ENCODE results near the gene TMEM181.

- TF ChIP-seq CTCF (conservative IDR thresholded peaks at IDR 0.05 in 1 of 2, IDR thresholded peaks at IDR 0.05 in 1 of 2; ENCODE audit: extremely low read depth in 1 of 2, insufficient read depth in 1 of 2, low read depth in 1 of 2, low read length in 2 of 2) = no peak
- no peak for TF ChIP-seq EZH2 (IDR thresholded peaks at IDR 0.05; ENCODE audit: borderline replicate concordance, low read length)
These were observed 4.6 kb downstream of the TMEM181 start for GRCh38 chr6:158564243-158565121.

Measured in mammary epithelial cell (primary cell).